OCI-LY1 (cell line): ENCODE data around the gene GDF7.

Experiments used
- H2AFZ ChIP-seq: fragments of 200-600 bp; sonication (generic), shearing (Covaris generic); 2 replicates; pipeline ENCODE4 v1.6.0; 2014; ENCODE audit warnings: antibody characterized with exemption, mild to moderate bottlenecking, low read length
- H3F3A ChIP-seq: fragments of 200-600 bp; sonication (generic), shearing (Covaris generic); 2 replicates; pipeline ENCODE4 v1.6.0; 2014; ENCODE audit warnings: mild to moderate bottlenecking, antibody characterized with exemption, low read length, moderate library complexity; ENCODE audit not compliant: insufficient read depth
- H3K27ac ChIP-seq: fragments of 200-600 bp; sonication (generic); 2 replicates; pipeline ENCODE4 v1.5.1; 2014; ENCODE audit warnings: low read length, mixed run types, mild to moderate bottlenecking, low read depth; ENCODE audit not compliant: poor library complexity, severe bottlenecking
- H3K27me3 ChIP-seq: fragments of 200-600 bp; sonication (generic); 2 replicates; pipeline ENCODE4 v1.6.0; 2014; ENCODE audit warnings: antibody characterized with exemption, mild to moderate bottlenecking, low read length, moderate library complexity; ENCODE audit not compliant: insufficient read depth
- H3K36me3 ChIP-seq: fragments of 200-600 bp; sonication (generic); 2 replicates; pipeline ENCODE4 v1.6.1; 2014; ENCODE audit warnings: mild to moderate bottlenecking, antibody characterized with exemption, low read length, moderate library complexity, mixed read lengths; ENCODE audit not compliant: insufficient read depth
- H3K4me1 ChIP-seq: fragments of 200-600 bp; sonication (generic); 2 replicates; pipeline ENCODE4 v1.5.1; 2014; ENCODE audit warnings: mild to moderate bottlenecking, low read length, moderate library complexity; ENCODE audit not compliant: insufficient read depth, severe bottlenecking
- H3K4me2 ChIP-seq: fragments of 200-600 bp; sonication (generic), shearing (Covaris generic); 2 replicates; pipeline ENCODE4 v1.6.1; 2014; ENCODE audit warnings: low read length
- H3K4me3 ChIP-seq: fragments of 200-600 bp; sonication (generic); 2 replicates; pipeline ENCODE4 v1.5.1; 2014; ENCODE audit warnings: low read length, low read depth, mild to moderate bottlenecking, mixed read lengths; ENCODE audit not compliant: poor library complexity, severe bottlenecking
- H3K79me2 ChIP-seq: fragments of 200-600 bp; shearing (Covaris generic); 2 replicates; pipeline ENCODE4 v1.6.1; 2016; ENCODE audit warnings: mixed run types, low read length, mixed read lengths; ENCODE audit not compliant: insufficient read depth
- H3K9ac ChIP-seq: fragments of 200-600 bp; sonication (generic), shearing (Covaris generic); 2 replicates; pipeline ENCODE4 v1.6.1; 2014; ENCODE audit warnings: mild to moderate bottlenecking, low read length, mixed read lengths
- H3K9me2 ChIP-seq: fragments of 200-600 bp; sonication (generic), shearing (Covaris generic); 2 replicates; pipeline ENCODE4 v1.6.1; 2014; ENCODE audit warnings: low read depth, mild to moderate bottlenecking, low read length, mixed read lengths
- H3K9me3 ChIP-seq: fragments of 200-600 bp; shearing (Covaris generic); 2 replicates; pipeline ENCODE4 v1.6.1; 2014; ENCODE audit warnings: low read length, mixed read lengths
- H4K20me1 ChIP-seq: fragments of 200-600 bp; sonication (generic), shearing (Covaris generic); 2 replicates; pipeline ENCODE4 v1.6.0; 2016; ENCODE audit warnings: mild to moderate bottlenecking, low read length; ENCODE audit not compliant: insufficient read depth
- CTCF ChIP-seq: fragments of 200-600 bp; sonication (generic), shearing (Covaris generic); IDR thresholded peaks from 2 replicates; pipeline ENCODE4 v1.5.1; 2017; ENCODE audit warnings: mild to moderate bottlenecking, antibody characterized with exemption, low read length, moderate library complexity, mixed read lengths
- EZH2 ChIP-seq: fragments of 200-600 bp; sonication (generic), shearing (Covaris generic); IDR thresholded peaks from 2 replicates; pipeline ENCODE4 v1.8.0; 2017; ENCODE audit warnings: borderline replicate concordance, mixed run types, mild to moderate bottlenecking, antibody characterized with exemption, low read length, moderate library complexity, mixed read lengths

The GDF7 gene

DNA sequence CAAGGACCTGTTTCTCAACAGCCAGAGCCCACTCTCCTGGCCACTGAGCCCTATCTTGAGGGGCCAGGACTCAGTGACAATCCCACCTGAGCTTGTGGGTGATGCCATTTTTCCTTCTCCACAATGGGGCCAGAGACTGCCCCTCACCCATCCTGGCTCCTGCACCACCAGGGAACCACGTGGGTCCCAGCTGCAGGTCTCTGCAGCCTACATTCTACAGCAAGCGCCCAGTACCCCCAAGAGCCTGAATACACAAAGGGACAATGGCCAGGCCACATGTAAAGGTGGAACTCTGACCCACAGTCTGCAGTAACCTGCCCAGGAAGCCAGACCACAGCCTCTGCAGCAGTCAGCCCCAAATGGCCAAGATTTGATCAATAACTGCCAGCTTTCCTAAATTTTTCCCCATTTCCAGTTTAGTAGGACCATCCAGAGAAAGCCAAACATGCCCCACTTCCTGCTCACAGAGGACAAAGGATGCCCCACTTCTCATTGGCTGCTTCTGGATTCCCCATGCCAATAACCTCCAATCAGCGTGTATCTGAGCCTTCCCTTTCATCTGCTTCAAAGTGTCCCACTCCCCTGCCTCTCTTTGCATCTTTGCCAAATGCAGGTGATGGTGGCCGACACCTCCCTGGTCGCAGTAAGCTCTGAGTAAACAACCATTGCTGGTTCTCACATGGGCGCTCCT, 35.2 kb upstream of the GDF7 start:
- H3K27me3 ChIP-seq, result no peaks in the 10 kb centered on the region
- H3K27ac ChIP-seq, result no peak overlapping the region
- no peak overlapping the region for H2AFZ ChIP-seq
- no peaks in the 10 kb centered on the region for H3K9me2 ChIP-seq
- no peaks in the 10 kb centered on the region for H3K9me3 ChIP-seq
- TF ChIP-seq EZH2 (no peak), CTCF (no peak)
- no peak overlapping the region for H3K4me3 ChIP-seq
- peaks cover 2% of the 10 kb centered on the region; the same call in 1 of the 2 replicates for H4K20me1 ChIP-seq
- H3F3A ChIP-seq, result no peaks in the 10 kb centered on the region
- H3K79me2 ChIP-seq, result no peaks in the 10 kb centered on the region
- no peak overlapping the region for H3K4me2 ChIP-seq
- peaks cover 10% of the 10 kb centered on the region for H3K4me1 ChIP-seq
- no peak overlapping the region for H3K9ac ChIP-seq
- no peaks in the 10 kb centered on the region for H3K36me3 ChIP-seq

DNA sequence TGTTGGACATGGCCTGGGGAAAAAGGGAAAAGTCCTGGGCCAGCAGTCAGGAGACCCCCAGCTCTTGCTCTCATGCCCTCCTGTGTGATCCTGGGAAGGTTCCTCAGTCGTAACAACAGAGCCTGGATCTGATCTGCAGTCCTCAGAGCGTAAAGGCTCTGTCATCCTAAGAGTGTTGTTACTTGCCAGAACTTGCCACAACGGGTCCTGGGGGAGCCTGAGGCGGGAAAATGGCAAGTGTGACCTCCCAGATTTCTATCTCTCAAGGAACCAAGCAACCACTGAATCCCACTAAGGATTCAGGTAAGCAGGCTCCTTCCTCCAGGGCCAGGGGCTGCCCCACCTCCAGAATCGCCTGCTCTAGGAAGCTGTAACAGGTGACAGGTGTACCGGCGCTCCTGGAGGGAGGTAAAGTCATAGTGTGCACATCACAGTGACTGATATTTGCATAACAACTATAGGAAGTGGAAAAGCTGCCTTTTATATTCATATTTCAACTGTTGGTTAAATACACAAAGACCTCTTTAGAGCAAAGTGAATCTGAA, 34.4 kb upstream of the GDF7 start:
- H3F3A ChIP-seq, result no peaks in the 10 kb centered on the region
- TF ChIP-seq CTCF, result no peak
- no peak for TF ChIP-seq EZH2
- no peaks in the 10 kb centered on the region for H3K27me3 ChIP-seq
- peaks cover 2% of the 10 kb centered on the region; the same call in 1 of the 2 replicates for H4K20me1 ChIP-seq
- no peak overlapping the region for H3K4me2 ChIP-seq
- no peak overlapping the region for H3K27ac ChIP-seq
- no peaks in the 10 kb centered on the region for H3K9me3 ChIP-seq
- H3K9ac ChIP-seq, result no peak overlapping the region
- no peak overlapping the region for H3K4me3 ChIP-seq
- H3K4me1 ChIP-seq, result peaks cover 10% of the 10 kb centered on the region
- H3K79me2 ChIP-seq, result no peaks in the 10 kb centered on the region
- H2AFZ ChIP-seq, result no peak overlapping the region
- H3K9me2 ChIP-seq, result no peaks in the 10 kb centered on the region
- H3K36me3 ChIP-seq, result no peaks in the 10 kb centered on the region

GRCh38 chr2:20633001-20633400, 33.9 kb upstream of the GDF7 start:
- H3K79me2 ChIP-seq, result no peaks in the 10 kb centered on the region
- no peaks in the 10 kb centered on the region for H3K36me3 ChIP-seq
- H3K27me3 ChIP-seq, result no peaks in the 10 kb centered on the region
- H2AFZ ChIP-seq, result no peak overlapping the region
- TF ChIP-seq EZH2, result no peak
- TF ChIP-seq CTCF, result no peak
- H3K4me1 ChIP-seq, result peaks cover 10% of the 10 kb centered on the region
- H3K4me3 ChIP-seq, result no peak overlapping the region
- H3K27ac ChIP-seq, result no peak overlapping the region
- H3F3A ChIP-seq, result no peaks in the 10 kb centered on the region
- no peak overlapping the region for H3K9ac ChIP-seq
- H4K20me1 ChIP-seq, result peaks cover 2% of the 10 kb centered on the region; the same call in 1 of the 2 replicates
- H3K4me2 ChIP-seq, result no peak overlapping the region
- no peaks in the 10 kb centered on the region for H3K9me3 ChIP-seq
- no peaks in the 10 kb centered on the region for H3K9me2 ChIP-seq
